Adrenal gland (tissue), 5 donors: Measurements from ENCODE around the gene TNFSF9.
"Not testable (repeated sequence)": the region's sequence is repeated elsewhere in the genome, so short reads cannot be mapped to it uniquely, and the experiment has no call there.

Experiments used
- POLR2A ChIP-seq, 2 donors: fragments of 450-650 bp; IDR thresholded peaks; one replicate each; pipeline ENCODE4 v1.6.1; 2017; ENCODE audit warnings: antibody characterized with exemption in 2 of 2, mild to moderate bottlenecking in 2 of 2, moderate library complexity in 1 of 2
- TF ChIP-seq, protein P1 (sequence below), 6 experiments: fragments of 450-650 bp in 4 of 6; fragments of 200-600 bp in 2 of 6; sonication (generic) in 1 of 6; IDR thresholded peaks; 1 replicate in 5 of 6; 2 replicates in 1 of 6; pipeline versions ENCODE4 v1.5.1 to v1.8.0; 2016 to 2021; ENCODE audit warnings: antibody characterized with exemption in 6 of 6, mild to moderate bottlenecking in 2 of 6, moderate library complexity in 1 of 6
- donor health status: DM: no; HTN: no; CAD: no.

GRCh38 chr19:6508028-6508771 lies 22.6 kb upstream of the TNFSF9 start:
- TF ChIP-seq, protein P1, sequence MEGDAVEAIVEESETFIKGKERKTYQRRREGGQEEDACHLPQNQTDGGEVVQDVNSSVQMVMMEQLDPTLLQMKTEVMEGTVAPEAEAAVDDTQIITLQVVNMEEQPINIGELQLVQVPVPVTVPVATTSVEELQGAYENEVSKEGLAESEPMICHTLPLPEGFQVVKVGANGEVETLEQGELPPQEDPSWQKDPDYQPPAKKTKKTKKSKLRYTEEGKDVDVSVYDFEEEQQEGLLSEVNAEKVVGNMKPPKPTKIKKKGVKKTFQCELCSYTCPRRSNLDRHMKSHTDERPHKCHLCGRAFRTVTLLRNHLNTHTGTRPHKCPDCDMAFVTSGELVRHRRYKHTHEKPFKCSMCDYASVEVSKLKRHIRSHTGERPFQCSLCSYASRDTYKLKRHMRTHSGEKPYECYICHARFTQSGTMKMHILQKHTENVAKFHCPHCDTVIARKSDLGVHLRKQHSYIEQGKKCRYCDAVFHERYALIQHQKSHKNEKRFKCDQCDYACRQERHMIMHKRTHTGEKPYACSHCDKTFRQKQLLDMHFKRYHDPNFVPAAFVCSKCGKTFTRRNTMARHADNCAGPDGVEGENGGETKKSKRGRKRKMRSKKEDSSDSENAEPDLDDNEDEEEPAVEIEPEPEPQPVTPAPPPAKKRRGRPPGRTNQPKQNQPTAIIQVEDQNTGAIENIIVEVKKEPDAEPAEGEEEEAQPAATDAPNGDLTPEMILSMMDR (IDR thresholded peaks at IDR 0.05) = not testable (repeated sequence)
- TF ChIP-seq POLR2A (IDR thresholded peaks at IDR 0.05) = not testable (repeated sequence)
